Stimulated activated memory B cell treated with anti-CD40 and anti-IgM and Interleukin-4, amounts not matched to agents 10 μg/mL and 1 μg/mL and 100 μg/mL, for 72 hours (primary cell): ENCODE data around the gene CFAP68.
"Not testable (repeated sequence)": the region's sequence is repeated elsewhere in the genome, so short reads cannot be mapped to it uniquely, and the experiment has no call there.

Experiments
- ATAC-seq: fragments of 150-1000 bp; cut with Tn5 transposase; 2 replicates; pipeline ENCODE4 v1.10.0; 2021
- H3K27ac Mint-ChIP-seq: one replicate; pipeline ENCODE4 v1.8.0; 2022; ENCODE audit warnings: mild to moderate bottlenecking, mixed read lengths
- H3K27me3 Mint-ChIP-seq: one replicate; pipeline ENCODE4 v1.8.0; 2022; ENCODE audit warnings: mixed read lengths
- H3K36me3 Mint-ChIP-seq: one replicate; pipeline ENCODE4 v1.8.0; 2022; ENCODE audit warnings: mixed read lengths
- H3K4me1 Mint-ChIP-seq: one replicate; pipeline ENCODE4 v1.8.0; 2022; ENCODE audit warnings: mixed read lengths
- H3K4me3 Mint-ChIP-seq: one replicate; pipeline ENCODE4 v1.8.0; 2022; ENCODE audit warnings: mild to moderate bottlenecking, moderate library complexity, mixed read lengths
- H3K9me3 Mint-ChIP-seq: one replicate; pipeline ENCODE4 v1.8.0; 2022; ENCODE audit warnings: mixed read lengths

CFAP68 gene

GRCh38 chr11:111920908-111921307 is 41.6 kb downstream of the CFAP68 start:
- Mint-ChIP-seq H3K9me3 (no peaks in the 10 kb centered on the region), H3K27ac (no peak overlapping the region), H3K4me1 (peaks cover 3% of the 10 kb centered on the region), H3K27me3 (peaks cover 32% of the 10 kb centered on the region), H3K4me3 (no peak overlapping the region), H3K36me3 (no peaks in the 10 kb centered on the region)
- no peak for ATAC-seq

GRCh38 chr11:111921541-111922230 is 42.3 kb downstream of the CFAP68 start:
- no peak overlapping the region for H3K4me3 Mint-ChIP-seq
- H3K27me3 Mint-ChIP-seq = peaks cover 24% of the 10 kb centered on the region
- H3K9me3 Mint-ChIP-seq = no peaks in the 10 kb centered on the region
- no peak overlapping the region for H3K27ac Mint-ChIP-seq
- no peak for ATAC-seq
- no peaks in the 10 kb centered on the region for H3K36me3 Mint-ChIP-seq
- H3K4me1 Mint-ChIP-seq = peaks cover 11% of the 10 kb centered on the region

- Mint-ChIP-seq H3K27ac (no peak overlapping the region), H3K27me3 (peaks cover 19% of the 10 kb centered on the region), H3K4me3 (no peak overlapping the region), H3K36me3 (no peaks in the 10 kb centered on the region), H3K9me3 (no peaks in the 10 kb centered on the region), H3K4me1 (peaks cover 17% of the 10 kb centered on the region)
- no peak for ATAC-seq
These were observed 43.5 kb downstream of the CFAP68 start for GRCh38 chr11:111922803-111923202.

GRCh38 chr11:111923351-111923788 is 44.0 kb downstream of the CFAP68 start:
- ATAC-seq = no peak
- no peak overlapping the region for H3K4me3 Mint-ChIP-seq
- peaks cover 17% of the 10 kb centered on the region for H3K4me1 Mint-ChIP-seq
- no peaks in the 10 kb centered on the region for H3K9me3 Mint-ChIP-seq
- no peaks in the 10 kb centered on the region for H3K36me3 Mint-ChIP-seq
- H3K27me3 Mint-ChIP-seq = peaks cover 15% of the 10 kb centered on the region
- no peak overlapping the region for H3K27ac Mint-ChIP-seq

DNA sequence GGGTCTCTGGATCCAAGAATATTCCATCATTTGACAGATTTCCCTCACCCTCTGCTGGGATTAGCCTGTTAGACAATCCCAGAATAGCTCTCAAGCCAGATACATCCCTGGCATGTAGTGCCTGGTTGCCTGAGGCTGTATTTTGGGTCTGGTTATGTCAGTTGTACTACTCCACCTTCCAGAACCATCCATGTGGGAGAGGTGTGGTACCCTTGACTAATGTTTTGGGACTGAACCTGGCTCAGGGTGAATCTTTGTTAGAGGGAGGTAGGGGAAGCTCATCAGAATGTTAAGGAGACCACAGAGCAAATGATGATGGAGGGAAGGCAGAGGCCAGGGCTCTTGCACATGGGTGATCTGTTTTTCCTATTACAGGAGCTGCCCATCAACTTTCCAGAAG is 44.6 kb downstream of the CFAP68 start:
- Mint-ChIP-seq H3K4me1 (peaks cover 17% of the 10 kb centered on the region), H3K27ac (no peak overlapping the region), H3K9me3 (no peaks in the 10 kb centered on the region), H3K27me3 (peaks cover 9% of the 10 kb centered on the region), H3K36me3 (no peaks in the 10 kb centered on the region), H3K4me3 (no peak overlapping the region)
- ATAC-seq = no peak

DNA sequence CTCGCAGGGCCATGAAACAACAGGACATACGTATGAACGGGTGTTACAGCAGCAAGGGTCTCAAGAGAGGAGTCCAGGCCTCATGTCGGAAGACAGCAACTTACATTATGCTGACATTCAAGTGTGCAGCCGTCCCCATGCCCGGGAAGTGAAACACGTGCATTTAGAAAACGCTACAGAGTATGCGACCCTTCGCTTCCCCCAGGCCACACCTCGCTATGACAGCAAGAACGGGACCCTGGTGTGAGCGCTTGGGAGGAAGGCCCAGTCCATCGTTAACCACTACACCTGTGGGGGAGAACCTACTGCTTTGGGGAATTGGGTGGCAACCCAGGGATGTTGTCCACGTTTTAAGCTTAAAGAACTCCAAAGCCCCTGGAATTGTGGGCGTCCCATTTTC is 46.6 kb downstream of the CFAP68 start:
- Mint-ChIP-seq H3K27me3 (no peaks in the 10 kb centered on the region), H3K4me3 (peak overlapping the region; percentile 60), H3K36me3 (no peaks in the 10 kb centered on the region), H3K9me3 (no peaks in the 10 kb centered on the region), H3K4me1 (peaks cover 17% of the 10 kb centered on the region), H3K27ac (peak overlapping the region; percentile 80)
- ATAC-seq = no peak

GRCh38 chr11:111926505-111927391 is 47.4 kb downstream of the CFAP68 start:
- peak; percentile 98 for ATAC-seq
- Mint-ChIP-seq H3K4me3 (peak overlapping the region; percentile 84), H3K4me1 (peaks cover 17% of the 10 kb centered on the region), H3K27ac (peak overlapping the region; percentile 80), H3K9me3 (no peaks in the 10 kb centered on the region), H3K36me3 (no peaks in the 10 kb centered on the region), H3K27me3 (no peaks in the 10 kb centered on the region)

- Mint-ChIP-seq H3K27ac (no peak overlapping the region), H3K36me3 (no peaks in the 10 kb centered on the region), H3K27me3 (peaks cover 8% of the 10 kb centered on the region), H3K4me1 (peaks cover 26% of the 10 kb centered on the region), H3K4me3 (no peak overlapping the region), H3K9me3 (no peaks in the 10 kb centered on the region)
- no peak for ATAC-seq
These were observed 51.1 kb downstream of the CFAP68 start for GRCh38 chr11:111930472-111930871.

DNA sequence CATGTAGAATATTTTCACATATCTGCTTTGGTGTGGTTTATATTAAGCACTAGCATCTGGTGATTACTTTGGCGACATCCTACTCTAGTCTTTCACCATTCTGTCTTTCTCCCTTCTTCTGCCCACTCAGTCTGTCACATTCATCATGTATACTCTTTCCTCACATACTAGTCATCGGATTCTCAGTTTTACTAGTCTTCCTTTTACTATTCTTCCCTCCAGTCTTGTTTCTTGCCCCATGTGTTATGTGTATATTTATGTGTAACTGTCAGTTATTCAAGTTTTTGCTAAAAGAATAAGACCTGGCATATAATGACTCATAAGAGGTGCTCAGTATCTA is 53.2 kb downstream of the CFAP68 start:
- ATAC-seq = no peak
- Mint-ChIP-seq H3K27me3 (peaks cover 8% of the 10 kb centered on the region), H3K9me3 (no peaks in the 10 kb centered on the region), H3K36me3 (no peaks in the 10 kb centered on the region), H3K4me3 (no peak overlapping the region), H3K4me1 (peaks cover 29% of the 10 kb centered on the region), H3K27ac (no peak overlapping the region)

GRCh38 chr11:111933176-111933575 is 53.8 kb downstream of the CFAP68 start:
- H3K9me3 Mint-ChIP-seq, ATAC-seq, H3K4me3 Mint-ChIP-seq, H3K27me3 Mint-ChIP-seq, H3K36me3 Mint-ChIP-seq, H3K27ac Mint-ChIP-seq: not testable (repeated sequence)
- peaks cover 34% of the 10 kb centered on the region for H3K4me1 Mint-ChIP-seq

DNA sequence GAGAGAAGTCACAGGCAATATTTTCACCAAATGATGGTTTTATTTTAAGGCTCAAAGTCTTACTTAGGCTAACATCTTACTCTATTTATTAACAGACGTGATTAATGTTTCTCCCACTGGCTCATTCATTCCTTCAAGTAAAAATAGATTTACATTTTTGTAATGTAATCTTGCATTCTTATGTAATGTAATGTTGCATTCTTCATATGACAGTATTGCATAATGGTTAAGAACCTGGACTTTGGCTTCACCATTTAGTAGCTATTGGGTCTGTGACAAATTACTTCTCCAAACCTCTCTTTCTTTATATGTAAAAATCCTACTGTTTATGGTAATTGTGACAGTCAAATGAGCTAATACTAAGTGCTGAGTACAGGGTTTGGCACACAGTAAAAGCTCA is 54.5 kb downstream of the CFAP68 start:
- peaks cover 8% of the 10 kb centered on the region for H3K27me3 Mint-ChIP-seq
- no peaks in the 10 kb centered on the region for H3K36me3 Mint-ChIP-seq
- ATAC-seq = no peak
- no peak overlapping the region for H3K27ac Mint-ChIP-seq
- no peak overlapping the region for H3K4me3 Mint-ChIP-seq
- H3K4me1 Mint-ChIP-seq = peaks cover 41% of the 10 kb centered on the region
- H3K9me3 Mint-ChIP-seq = no peaks in the 10 kb centered on the region

DNA sequence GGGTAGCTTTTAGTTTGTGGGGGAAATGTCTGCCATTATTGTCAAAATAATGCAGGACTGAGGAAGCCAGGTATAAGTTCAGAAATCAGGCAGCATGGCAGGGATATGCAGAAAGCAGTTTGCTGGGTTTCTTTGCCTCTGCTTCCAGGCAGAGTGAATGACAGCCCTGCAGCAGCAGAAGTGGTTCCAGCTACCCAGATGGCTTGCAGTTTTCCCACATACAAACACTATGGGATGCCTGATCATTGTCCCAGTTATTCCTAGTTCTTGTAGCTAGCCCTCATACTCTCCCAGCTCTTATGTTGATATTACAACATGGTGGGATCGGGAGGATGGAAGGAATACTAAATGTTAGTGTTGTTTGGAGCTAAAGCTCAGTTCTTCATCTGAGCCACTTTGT is 55.0 kb downstream of the CFAP68 start:
- Mint-ChIP-seq H3K36me3 (no peaks in the 10 kb centered on the region), H3K27ac (no peak overlapping the region), H3K4me3 (no peak overlapping the region), H3K27me3 (peaks cover 8% of the 10 kb centered on the region), H3K9me3 (no peaks in the 10 kb centered on the region), H3K4me1 (peaks cover 46% of the 10 kb centered on the region)
- no peak for ATAC-seq
